Neural cell (in vitro differentiated cells): ENCODE measurements around the gene SAE1. TPM values are rescaled to one million over a fixed set of nuclear protein-coding genes. Genes with fewer than 3 reads are reported as not detected.

ENCODE experiments used
- H2AFZ ChIP-seq: fragments of 200-600, 300-800 bp; sonication (generic), shearing (Covaris generic); 2 replicates; pipeline ENCODE4 v1.6.0; 2014; ENCODE audit warnings: low read depth, mild to moderate bottlenecking, antibody characterized with exemption, low read length, moderate library complexity
- H3F3A ChIP-seq: fragments of 200-600 bp; shearing (Covaris generic); 2 replicates; pipeline ENCODE4 v1.6.1; 2016; ENCODE audit warnings: mild to moderate bottlenecking, moderate library complexity, mixed read lengths, antibody characterized with exemption, low read length; ENCODE audit not compliant: insufficient read depth, poor library complexity, severe bottlenecking
- H3K27ac ChIP-seq: fragments of 200-600, 300-800 bp; sonication (generic), shearing (Covaris generic); 2 replicates; pipeline ENCODE4 v1.5.1; 2014; ENCODE audit warnings: mild to moderate bottlenecking, low read length, moderate library complexity
- H3K27me3 ChIP-seq: fragments of 300-800, 200-600 bp; sonication (generic), shearing (Covaris generic); 2 replicates; pipeline ENCODE4 v1.6.0; 2014; ENCODE audit warnings: mild to moderate bottlenecking, low read depth, low read length, moderate library complexity; ENCODE audit not compliant: insufficient read depth
- H3K36me3 ChIP-seq: fragments of 300-800, 200-600 bp; sonication (generic), shearing (Covaris generic); 2 replicates; pipeline ENCODE4 v1.5.1; 2014; ENCODE audit warnings: mild to moderate bottlenecking, antibody characterized with exemption, low read length, moderate library complexity; ENCODE audit not compliant: insufficient read depth
- H3K4me2 ChIP-seq: fragments of 300-800, 200-600 bp; sonication (generic), shearing (Covaris generic); 2 replicates; pipeline ENCODE4 v1.6.0; 2014; ENCODE audit warnings: mild to moderate bottlenecking, low read length
- H3K4me3 ChIP-seq: fragments of 300-800, 200-600 bp; sonication (generic), shearing (Covaris generic); 2 replicates; pipeline ENCODE4 v1.5.1; 2014; ENCODE audit warnings: mild to moderate bottlenecking, low read length, moderate library complexity
- H3K79me2 ChIP-seq: fragments of 200-600 bp; shearing (Covaris generic); replicated peaks from 2 replicates; pipeline ENCODE4 v1.6.0; 2014; ENCODE audit warnings: mild to moderate bottlenecking, low read length, moderate library complexity; ENCODE audit not compliant: insufficient read depth
- H3K9ac ChIP-seq: fragments of 300-800, 200-600 bp; sonication (generic), shearing (Covaris generic); 2 replicates; pipeline ENCODE4 v1.6.1; 2016; ENCODE audit warnings: mild to moderate bottlenecking, low read length, mixed read lengths
- H3K9me2 ChIP-seq: fragments of 200-600 bp; shearing (Covaris generic); 2 replicates; pipeline ENCODE4 v1.6.1; 2016; ENCODE audit warnings: mild to moderate bottlenecking, low read length, mixed read lengths; ENCODE audit not compliant: insufficient read depth
- H3K9me3 ChIP-seq: fragments of 200-600, 300-800 bp; sonication (generic), shearing (Covaris generic); 2 replicates; pipeline ENCODE4 v1.6.1; 2016; ENCODE audit warnings: mild to moderate bottlenecking, mixed run types, low read length, moderate library complexity, mixed read lengths
- H4K20me1 ChIP-seq: fragments of 200-600 bp; shearing (Covaris generic); 2 replicates; pipeline ENCODE4 v1.6.1; 2016; ENCODE audit warnings: mild to moderate bottlenecking, mixed run types; ENCODE audit not compliant: insufficient read depth
- CTCF ChIP-seq: fragments of 450-650 bp; IDR thresholded peaks from 2 replicates; pipeline ENCODE4 v1.5.1; 2014; ENCODE audit warnings: antibody characterized with exemption, mild to moderate bottlenecking, moderate library complexity; ENCODE audit not compliant: poor library complexity, severe bottlenecking
- EP300 ChIP-seq: fragments of 450-650 bp; conservative IDR thresholded peaks from 2 replicates; pipeline ENCODE4 v1.6.1; 2014; ENCODE audit warnings: antibody characterized with exemption, mild to moderate bottlenecking, moderate library complexity; ENCODE audit not compliant: poor library complexity, severe bottlenecking
- EZH2 ChIP-seq: fragments of 200-600, 300-800 bp; shearing (Covaris generic), sonication (generic); IDR thresholded peaks from 2 replicates; pipeline ENCODE4 v1.6.1; 2014; ENCODE audit warnings: antibody characterized with exemption, low read length, borderline replicate concordance, mild to moderate bottlenecking; ENCODE audit not compliant: insufficient read depth, poor library complexity, severe bottlenecking
- MXI1 ChIP-seq: fragments of 450-650 bp; conservative IDR thresholded peaks from 2 replicates; pipeline ENCODE4 v1.6.1; 2014; ENCODE audit warnings: antibody characterized with exemption, mild to moderate bottlenecking; ENCODE audit not compliant: poor library complexity, severe bottlenecking
- POLR2AphosphoS5 ChIP-seq: IDR thresholded peaks from 2 replicates; pipeline ENCODE4 v1.6.1; 2012
- RAD21 ChIP-seq: fragments of 450-650 bp; conservative IDR thresholded peaks from 2 replicates; pipeline ENCODE4 v1.6.1; 2014; ENCODE audit warnings: antibody characterized with exemption, mild to moderate bottlenecking, moderate library complexity
- REST ChIP-seq: IDR thresholded peaks from 2 replicates; pipeline ENCODE4 v1.6.1; 2012; ENCODE audit warnings: borderline replicate concordance
- SMC3 ChIP-seq: fragments of 450-650 bp; conservative IDR thresholded peaks from 2 replicates; pipeline ENCODE4 v1.6.1; 2014; ENCODE audit warnings: antibody characterized with exemption, mild to moderate bottlenecking, moderate library complexity; ENCODE audit not compliant: poor library complexity
- TAF1 ChIP-seq: IDR thresholded peaks from 2 replicates; pipeline ENCODE4 v1.6.1; 2012; ENCODE audit warnings: low read depth
- polyA plus RNA-seq: library from polyadenylated mRNA; depleted of rRNA; stranded (reverse); fragments of >200 nt; gene quantifications from 2 replicates; pipeline ENCODE4 v1.2.3, GENCODE V29; 2014

Gene SAE1
- polyA plus RNA-seq, 1 donor from 2014 or later = 178 TPM

DNA sequence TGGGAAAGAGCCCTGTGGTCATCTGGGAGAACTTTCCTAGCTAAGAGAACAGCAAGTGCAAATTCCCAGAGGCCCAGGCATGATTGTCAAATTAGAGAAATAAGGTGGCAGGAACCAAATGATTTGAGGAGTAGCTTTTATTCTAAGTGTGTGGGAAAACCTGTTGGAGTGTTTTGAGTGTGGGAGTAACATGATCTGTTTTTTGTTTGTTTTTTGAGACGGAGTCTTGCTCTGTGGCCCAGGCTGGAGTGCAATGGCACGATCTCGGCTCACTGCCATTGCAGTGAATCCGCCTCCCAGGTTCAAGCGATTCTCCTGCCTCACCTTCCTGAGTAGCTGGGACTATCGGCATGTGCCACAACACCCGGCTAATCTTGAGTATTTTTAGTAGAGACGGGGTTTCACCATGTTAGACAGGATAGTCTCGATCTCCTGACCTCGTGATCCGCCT is 2.4 kb downstream of the SAE1 start:
- no peaks in the 10 kb centered on the region for H3K27me3 ChIP-seq
- no peak for TF ChIP-seq RAD21
- TF ChIP-seq TAF1 = no peak
- no peak for TF ChIP-seq POLR2AphosphoS5
- no peak for TF ChIP-seq REST
- no peak for TF ChIP-seq EP300
- TF ChIP-seq EZH2 = no peak
- no peak for TF ChIP-seq SMC3
- TF ChIP-seq MXI1 = no peak
- no peak for TF ChIP-seq CTCF
- no peak overlapping the region for H3K4me2 ChIP-seq
- H3K9ac ChIP-seq = no peak overlapping the region
- H3K27ac ChIP-seq = no peak overlapping the region
- H3F3A ChIP-seq = no peaks in the 10 kb centered on the region
- peaks cover 51% of the 10 kb centered on the region for H3K79me2 ChIP-seq
- H3K9me3 ChIP-seq = no peaks in the 10 kb centered on the region
- H4K20me1 ChIP-seq = no peaks in the 10 kb centered on the region
- no peak overlapping the region for H2AFZ ChIP-seq
- H3K36me3 ChIP-seq = no peaks in the 10 kb centered on the region
- H3K9me2 ChIP-seq = no peaks in the 10 kb centered on the region
- H3K4me3 ChIP-seq = peak overlapping the region; percentile 74

DNA sequence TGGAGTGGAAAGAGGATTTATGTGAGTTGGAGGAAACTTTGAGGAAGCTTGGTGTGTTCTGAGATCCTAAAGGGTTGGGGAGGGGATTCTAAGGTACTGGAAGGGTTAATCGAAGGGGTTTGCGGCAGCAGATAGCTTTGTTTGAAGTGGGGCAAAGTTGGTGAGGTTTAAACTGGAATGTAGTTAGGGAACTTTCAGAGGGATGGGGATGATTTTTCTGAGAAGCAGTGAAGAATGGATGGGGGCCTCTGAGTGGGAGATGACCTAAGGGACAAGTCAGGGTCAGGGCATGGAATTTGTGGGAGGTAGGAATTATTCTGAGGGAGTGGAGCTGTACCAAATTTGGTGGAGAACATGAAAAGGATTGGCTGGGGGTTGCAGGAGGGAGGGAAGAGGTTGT is 3.9 kb downstream of the SAE1 start:
- H3K36me3 ChIP-seq = no peaks in the 10 kb centered on the region

More for the DNA sequence above, 3.9 kb downstream of the SAE1 start:
- H3K27ac ChIP-seq = no peak overlapping the region
- H3K27me3 ChIP-seq = no peaks in the 10 kb centered on the region
- H3F3A ChIP-seq = no peaks in the 10 kb centered on the region
- no peak overlapping the region for H2AFZ ChIP-seq
- no peaks in the 10 kb centered on the region for H3K9me2 ChIP-seq
- H4K20me1 ChIP-seq = no peaks in the 10 kb centered on the region
- H3K9me3 ChIP-seq = no peaks in the 10 kb centered on the region
- no peak for TF ChIP-seq EZH2
- no peak for TF ChIP-seq RAD21
- TF ChIP-seq CTCF = no peak
- no peak for TF ChIP-seq EP300
- no peak for TF ChIP-seq REST
- no peak for TF ChIP-seq SMC3
- no peak for TF ChIP-seq MXI1
- no peak for TF ChIP-seq TAF1
- TF ChIP-seq POLR2AphosphoS5 = no peak
- no peak overlapping the region for H3K4me2 ChIP-seq
- H3K79me2 ChIP-seq = peaks cover 60% of the 10 kb centered on the region
- H3K9ac ChIP-seq = no peak overlapping the region
- H3K4me3 ChIP-seq = no peak overlapping the region
